ENCODE results near the gene DNM2.

DNM2 gene

DNA sequence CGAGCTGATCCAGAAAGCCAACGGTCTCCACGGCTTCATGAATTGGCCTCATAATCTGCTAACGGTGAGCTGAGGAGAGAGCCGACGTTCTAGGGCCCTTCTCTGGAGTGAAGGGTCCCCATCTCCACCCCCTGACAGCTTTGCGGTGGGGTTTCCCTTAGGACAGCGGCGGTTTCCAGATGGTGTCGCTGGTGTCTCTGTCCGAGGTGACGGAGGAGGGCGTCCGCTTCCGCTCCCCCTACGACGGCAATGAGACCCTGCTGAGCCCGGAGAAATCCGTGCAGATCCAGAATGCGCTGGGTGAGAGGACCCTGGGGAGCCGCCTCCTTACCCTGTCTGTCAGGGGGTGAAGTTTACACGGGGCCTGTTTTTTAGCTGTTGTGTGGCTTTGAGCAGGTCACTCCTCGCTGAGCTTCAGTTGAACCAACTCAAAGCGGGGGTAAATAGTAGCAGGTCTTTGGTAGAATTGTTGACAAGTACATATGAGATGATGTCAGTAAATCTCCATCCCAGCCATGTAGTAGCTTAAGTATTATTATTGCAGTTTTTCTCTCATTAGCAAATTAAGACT, 15.8 kb upstream of the DNM2 start (continued):
- TF ChIP-seq ZIC2 (tag by site-specific recombination; IDR thresholded peaks at IDR 0.05) (peak; percentile 70), ZNF324 (tag by site-specific recombination; IDR thresholded peaks at IDR 0.05) (no peak), TRIM28 (IDR thresholded peaks at IDR 0.05; ENCODE audit: borderline replicate concordance, low read length) (no peak), ZNF670 (tag by site-specific recombination; IDR thresholded peaks at IDR 0.05; ENCODE audit: low read depth) (no peak), BCL11A (tag by site-specific recombination; IDR thresholded peaks at IDR 0.05; ENCODE audit: low read depth) (no peak)
- TF ChIP-seq, protein P1, sequence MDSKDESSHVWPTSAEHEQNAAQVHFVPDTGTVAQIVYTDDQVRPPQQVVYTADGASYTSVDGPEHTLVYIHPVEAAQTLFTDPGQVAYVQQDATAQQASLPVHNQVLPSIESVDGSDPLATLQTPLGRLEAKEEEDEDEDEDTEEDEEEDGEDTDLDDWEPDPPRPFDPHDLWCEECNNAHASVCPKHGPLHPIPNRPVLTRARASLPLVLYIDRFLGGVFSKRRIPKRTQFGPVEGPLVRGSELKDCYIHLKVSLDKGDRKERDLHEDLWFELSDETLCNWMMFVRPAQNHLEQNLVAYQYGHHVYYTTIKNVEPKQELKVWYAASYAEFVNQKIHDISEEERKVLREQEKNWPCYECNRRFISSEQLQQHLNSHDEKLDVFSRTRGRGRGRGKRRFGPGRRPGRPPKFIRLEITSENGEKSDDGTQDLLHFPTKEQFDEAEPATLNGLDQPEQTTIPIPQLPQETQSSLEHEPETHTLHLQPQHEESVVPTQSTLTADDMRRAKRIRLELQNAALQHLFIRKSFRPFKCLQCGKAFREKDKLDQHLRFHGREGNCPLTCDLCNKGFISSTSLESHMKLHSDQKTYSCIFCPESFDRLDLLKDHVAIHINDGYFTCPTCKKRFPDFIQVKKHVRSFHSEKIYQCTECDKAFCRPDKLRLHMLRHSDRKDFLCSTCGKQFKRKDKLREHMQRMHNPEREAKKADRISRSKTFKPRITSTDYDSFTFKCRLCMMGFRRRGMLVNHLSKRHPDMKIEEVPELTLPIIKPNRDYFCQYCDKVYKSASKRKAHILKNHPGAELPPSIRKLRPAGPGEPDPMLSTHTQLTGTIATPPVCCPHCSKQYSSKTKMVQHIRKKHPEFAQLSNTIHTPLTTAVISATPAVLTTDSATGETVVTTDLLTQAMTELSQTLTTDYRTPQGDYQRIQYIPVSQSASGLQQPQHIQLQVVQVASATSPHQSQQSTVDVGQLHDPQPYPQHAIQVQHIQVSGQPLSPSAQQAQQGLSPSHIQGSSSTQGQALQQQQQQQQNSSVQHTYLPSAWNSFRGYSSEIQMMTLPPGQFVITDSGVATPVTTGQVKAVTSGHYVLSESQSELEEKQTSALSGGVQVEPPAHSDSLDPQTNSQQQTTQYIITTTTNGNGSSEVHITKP (tag by site-specific recombination; IDR thresholded peaks at IDR 0.05), result peak; percentile 97
- TF ChIP-seq, protein P2, sequence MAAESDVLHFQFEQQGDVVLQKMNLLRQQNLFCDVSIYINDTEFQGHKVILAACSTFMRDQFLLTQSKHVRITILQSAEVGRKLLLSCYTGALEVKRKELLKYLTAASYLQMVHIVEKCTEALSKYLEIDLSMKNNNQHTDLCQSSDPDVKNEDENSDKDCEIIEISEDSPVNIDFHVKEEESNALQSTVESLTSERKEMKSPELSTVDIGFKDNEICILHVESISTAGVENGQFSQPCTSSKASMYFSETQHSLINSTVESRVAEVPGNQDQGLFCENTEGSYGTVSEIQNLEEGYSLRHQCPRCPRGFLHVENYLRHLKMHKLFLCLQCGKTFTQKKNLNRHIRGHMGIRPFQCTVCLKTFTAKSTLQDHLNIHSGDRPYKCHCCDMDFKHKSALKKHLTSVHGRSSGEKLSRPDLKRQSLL (tag by site-specific recombination; IDR thresholded peaks at IDR 0.05), result no peak

DNA sequence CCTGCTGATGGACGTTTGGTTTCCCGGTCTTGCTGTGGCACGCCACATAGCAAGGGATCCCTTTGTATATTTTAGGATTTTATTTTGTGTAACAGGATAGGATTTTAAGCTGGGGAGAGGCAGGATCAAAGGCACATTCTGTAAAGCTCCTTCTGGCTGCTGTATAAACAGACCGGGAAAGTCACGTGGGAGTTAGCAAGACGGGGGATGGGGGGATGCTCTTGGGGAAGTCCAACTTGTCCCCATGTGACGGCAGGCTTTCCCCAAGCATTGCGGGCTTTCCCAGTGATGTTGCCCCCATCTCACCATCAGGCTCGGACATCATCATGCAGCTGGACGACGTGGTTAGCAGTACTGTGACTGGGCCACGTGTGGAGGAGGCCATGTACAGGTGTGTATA, 10.9 kb upstream of the DNM2 start:
- no peak overlapping the region for H3K27ac ChIP-seq (ENCODE audit: extremely low read depth, low read depth, low read length)
- H3K9me3 ChIP-seq (ENCODE audit: control insufficient read depth, insufficient read depth, low read depth, low read length), result no peaks in the 10 kb centered on the region
- ChIA-PET CTCF (interaction anchor here (3.7 kb wide), 1 partner anchor 11 kb away, joined by 18 read pairs; the partner anchor contains the start of gene DNM2), POLR2A (interaction anchor here (0.7 to 1.1 kb wide), 3 partner anchors 11 to 515 kb away, joined by 3 read pairs; partner anchors contain the start of gene DNM2)
- TF ChIP-seq TCF7L2 (IDR thresholded peaks at IDR 0.05; ENCODE audit: borderline replicate concordance, low read depth, low read length) (peak; percentile 52; the same call in 1 of the 2 replicates), OSR2 (tag by site-specific recombination; IDR thresholded peaks at IDR 0.05) (0 out of 2 replicates have a peak, but pooled peaks have one; percentile 13), ZFHX2 (tag by site-specific recombination; conservative IDR thresholded peaks at IDR 0.05) (0 out of 2 replicates have a peak, but pooled peaks have one; percentile 9), MZF1 (tag by site-specific recombination; IDR thresholded peaks at IDR 0.05; ENCODE audit: borderline replicate concordance) (no peak)
- no peak overlapping the region for H3K4me3 ChIP-seq (ENCODE audit: low read depth, low read length)
- peaks cover 4 to 29% of the 10 kb centered on the region in 2 experiments; a peak in 2 of 3 replicates for H3K36me3 ChIP-seq (ENCODE audit: control insufficient read depth in 2 of 2, insufficient read depth in 1 of 2, low read length in 2 of 2)
- H3K4me1 ChIP-seq (ENCODE audit: control insufficient read depth, insufficient read depth, low read length), result 0 out of 2 replicates have a peak, but pooled peaks cover 3% of the 10 kb centered on the region

DNA sequence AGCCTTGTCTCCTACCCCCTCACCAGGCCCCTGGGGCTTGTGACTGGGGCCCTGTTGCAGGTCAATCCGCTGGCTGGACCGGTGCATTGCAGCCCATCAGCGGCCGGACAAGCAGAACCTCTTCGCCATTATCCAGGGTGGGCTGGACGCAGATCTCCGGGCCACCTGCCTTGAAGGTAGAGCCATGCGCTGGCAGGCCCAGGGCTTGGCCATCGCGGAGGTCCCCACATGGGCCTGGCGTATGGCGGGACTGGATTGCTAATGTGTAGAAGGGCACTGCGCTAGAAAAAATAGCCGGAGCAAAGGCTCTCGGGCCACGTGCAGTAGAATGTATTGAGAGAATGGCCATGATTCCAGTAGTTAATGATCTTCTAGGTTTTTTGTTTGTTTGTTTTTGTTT, 10.4 kb upstream of the DNM2 start:
- Histone ChIP-seq H3K4me3 (ENCODE audit: low read depth, low read length) (no peak overlapping the region), H3K27ac (ENCODE audit: extremely low read depth, low read depth, low read length) (no peak overlapping the region), H3K9me3 (ENCODE audit: control insufficient read depth, insufficient read depth, low read depth, low read length) (no peaks in the 10 kb centered on the region), H3K36me3 (ENCODE audit: control insufficient read depth in 2 of 2, insufficient read depth in 1 of 2, low read length in 2 of 2) (peaks cover 4 to 33% of the 10 kb centered on the region in 2 experiments; a peak in 2 of 3 replicates), H3K4me1 (ENCODE audit: control insufficient read depth, insufficient read depth, low read length) (no peaks in the 10 kb centered on the region)
- CTCF ChIA-PET, result interaction anchor here (3.7 kb wide), 1 partner anchor 10 kb away, joined by 18 read pairs; the partner anchor contains the start of gene DNM2
- POLR2A ChIA-PET, result interaction anchor here (1.0 kb wide), 1 partner anchor 10 kb away, joined by 3 read pairs; the partner anchor contains the start of gene DNM2
- no peak for TF ChIP-seq ZNF521 (tag by site-specific recombination; IDR thresholded peaks at IDR 0.05)
- TF ChIP-seq SCRT2 (tag by site-specific recombination; IDR thresholded peaks at IDR 0.05), result no peak
- TF ChIP-seq KLF8 (tag by site-specific recombination; IDR thresholded peaks at IDR 0.05), result no peak
- TF ChIP-seq ZNF423 (tag by site-specific recombination; IDR thresholded peaks at IDR 0.05), result no peak
- TF ChIP-seq FEZF1 (tag by site-specific recombination; IDR thresholded peaks at IDR 0.05), result no peak
- TF ChIP-seq ZBTB20 (tag by site-specific recombination; IDR thresholded peaks at IDR 0.05), result no peak
- TF ChIP-seq ZXDB (tag by site-specific recombination; IDR thresholded peaks at IDR 0.05), result no peak
- TF ChIP-seq, protein P3, sequence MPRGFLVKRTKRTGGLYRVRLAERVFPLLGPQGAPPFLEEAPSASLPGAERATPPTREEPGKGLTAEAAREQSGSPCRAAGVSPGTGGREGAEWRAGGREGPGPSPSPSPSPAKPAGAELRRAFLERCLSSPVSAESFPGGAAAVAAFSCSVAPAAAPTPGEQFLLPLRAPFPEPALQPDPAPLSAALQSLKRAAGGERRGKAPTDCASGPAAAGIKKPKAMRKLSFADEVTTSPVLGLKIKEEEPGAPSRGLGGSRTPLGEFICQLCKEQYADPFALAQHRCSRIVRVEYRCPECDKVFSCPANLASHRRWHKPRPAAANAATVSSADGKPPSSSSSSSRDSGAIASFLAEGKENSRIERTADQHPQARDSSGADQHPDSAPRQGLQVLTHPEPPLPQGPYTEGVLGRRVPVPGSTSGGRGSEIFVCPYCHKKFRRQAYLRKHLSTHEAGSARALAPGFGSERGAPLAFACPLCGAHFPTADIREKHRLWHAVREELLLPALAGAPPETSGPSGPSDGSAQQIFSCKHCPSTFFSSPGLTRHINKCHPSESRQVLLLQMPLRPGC (tag by site-specific recombination; IDR thresholded peaks at IDR 0.05), result no peak
